Transverse colon (tissue), 4 donors: ENCODE results near the gene ERF. TPM values are rescaled to one million over a fixed set of nuclear protein-coding genes. Genes with fewer than 3 reads are reported as not detected.

Experiments used
- DNase-seq: peaks from one replicate; pipeline ENCODE4 v3.0.0-alpha.2; 2019
- H3K27ac ChIP-seq, 4 donors: fragments of 200-600 bp; sonication (generic); 2 replicates each; pipeline ENCODE4 v1.5.1; 2016 to 2018; ENCODE audit warnings: inconsistent platforms in 4 of 4
- H3K27me3 ChIP-seq: fragments of 200-600 bp; sonication (generic); 2 replicates; pipeline ENCODE4 v1.5.1; 2017; ENCODE audit warnings: inconsistent platforms
- H3K36me3 ChIP-seq, 4 donors: fragments of 200-600 bp; sonication (generic); 2 replicates each; pipeline ENCODE4 v1.5.1; 2017 to 2019; ENCODE audit warnings: inconsistent platforms in 4 of 4
- H3K4me1 ChIP-seq, 4 donors: fragments of 200-600 bp; sonication (generic); 2 replicates each; pipeline ENCODE4 v1.5.1; 2017 to 2020; ENCODE audit warnings: inconsistent platforms in 4 of 4
- H3K4me3 ChIP-seq, 4 donors: fragments of 200-600 bp; sonication (generic); 1 replicate in 1 of 4; 2 replicates in 3 of 4; pipeline versions ENCODE4 v1.5.1 to v1.6.1; 2017 to 2019; ENCODE audit warnings: inconsistent platforms in 4 of 4
- H3K9me3 ChIP-seq, 2 donors: fragments of 200-600 bp; sonication (generic); 2 replicates each; pipeline ENCODE4 v1.5.1; 2017 to 2019; ENCODE audit warnings: inconsistent platforms in 2 of 2
- EP300 ChIP-seq: sonication (generic); formaldehyde crosslinking; IDR thresholded peaks from one replicate; pipeline ENCODE4 v1.6.1; 2017; ENCODE audit warnings: antibody characterized with exemption, low read depth
- POLR2A ChIP-seq: fragments of 450-650 bp; IDR thresholded peaks from one replicate; pipeline ENCODE4 v1.6.1; 2016; ENCODE audit warnings: antibody characterized with exemption, mild to moderate bottlenecking, moderate library complexity
- POLR2AphosphoS5 ChIP-seq, 3 donors: sonication (generic); formaldehyde crosslinking; IDR thresholded peaks; one replicate each; pipeline ENCODE4 v1.6.1; 2016; ENCODE audit warnings: antibody characterized with exemption in 3 of 3
- WGBS, 2 donors: methylation state at CpG; one replicate each; pipeline ENCODE4 v1.1.5; 2018; ENCODE audit warnings: low coverage in 1 of 2; 5-methylcytosine and 5-hydroxymethylcytosine counted together
- in situ Hi-C, 4 donors: fragments of 200-750 bp; cut with MboI; loops; one replicate each; pipeline versions ENCODE4 v1.15.0 to v1.15.1; 2017; ENCODE audit warnings: low sequenced_read_pairs in 3 of 4, low pct_ligation_motif_present in 1 of 4, low pct_unique_long_range_greater_than_20kb in 1 of 4
- intact Hi-C: fragments of 100-400 bp; cut with DNase I; formaldehyde crosslinking; loops from one replicate; pipeline ENCODE4 v1.15.1; 2023; ENCODE audit warnings: low total_unique reads
- total RNA-seq, 4 donors: library from RNA; depleted of rRNA; stranded (reverse); fragments of >200 nt; gene quantifications; one replicate each; pipeline ENCODE4 v1.1.0, GENCODE V29; 2016
- TF ChIP-seq, protein P1 (sequence below), 5 experiments: fragments of 200-600 bp in 3 of 5; fragments of 450-650 bp in 2 of 5; sonication (generic) in 3 of 5; IDR thresholded peaks; 1 replicate in 2 of 5; 2 replicates in 3 of 5; pipeline ENCODE4 v1.5.1; 2016 to 2017; ENCODE audit warnings: antibody characterized with exemption in 5 of 5, inconsistent platforms in 3 of 5, mild to moderate bottlenecking in 2 of 5, moderate library complexity in 1 of 5

Gene ERF
- total RNA-seq, 4 donors from 2014 or later: 20.9 to 67.3 (median 30.5) TPM

DNA sequence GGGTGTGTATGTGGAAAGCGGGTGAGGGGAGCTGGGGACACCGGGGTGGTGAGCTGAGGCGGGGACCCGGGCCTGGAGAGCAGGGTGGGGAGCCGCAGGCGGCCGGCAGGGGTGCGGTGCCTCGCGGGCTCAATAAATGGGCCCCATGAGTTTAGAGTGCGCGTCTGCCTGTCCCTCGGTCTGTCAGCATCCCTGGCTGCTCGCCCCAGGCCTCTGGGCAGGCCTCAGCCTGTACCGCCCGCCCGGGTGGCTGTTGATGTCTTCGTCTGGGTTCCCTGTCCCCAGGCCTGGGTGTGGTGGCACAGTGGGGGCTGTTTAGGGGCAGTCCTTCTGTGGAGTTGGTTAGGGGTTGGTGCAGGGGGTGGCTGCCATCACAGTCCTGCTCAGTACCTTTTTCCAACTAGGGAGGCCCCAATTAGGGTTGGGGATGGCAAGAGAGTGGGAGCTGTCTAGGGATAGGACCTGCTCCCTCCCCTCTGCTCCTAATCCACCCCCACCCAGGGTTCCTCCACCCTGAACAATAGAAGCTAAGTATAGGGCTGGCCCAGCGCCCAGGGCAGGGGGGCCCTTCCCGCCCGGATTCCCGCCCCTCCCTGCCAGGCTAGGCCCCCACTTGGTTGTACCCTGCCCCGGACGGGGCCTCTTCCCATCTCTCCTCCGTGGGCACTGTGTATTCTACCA, 26.4 kb upstream of the ERF start:
- no peaks in the 10 kb centered on the region for H3K36me3 ChIP-seq
- H3K27me3 ChIP-seq: no peaks in the 10 kb centered on the region
- DNase-seq: peak; percentile 47
- H3K27ac ChIP-seq: peak overlapping the region; percentile 91 to 99 (median 92)
- peak overlapping the region; percentile 50 to 89 (median 84) for H3K4me3 ChIP-seq
- 12% methylated on average over 11 of the region's 25 CpGs; no CpG with 5 or more reads in 1 of the 2 donors for WGBS, 2 donors
- intact Hi-C loops: no loop called here
- TF ChIP-seq POLR2AphosphoS5 (IDR thresholded peaks at IDR 0.05) (no peak), EP300 (no peak), POLR2A (no peak)
- TF ChIP-seq, protein P1, sequence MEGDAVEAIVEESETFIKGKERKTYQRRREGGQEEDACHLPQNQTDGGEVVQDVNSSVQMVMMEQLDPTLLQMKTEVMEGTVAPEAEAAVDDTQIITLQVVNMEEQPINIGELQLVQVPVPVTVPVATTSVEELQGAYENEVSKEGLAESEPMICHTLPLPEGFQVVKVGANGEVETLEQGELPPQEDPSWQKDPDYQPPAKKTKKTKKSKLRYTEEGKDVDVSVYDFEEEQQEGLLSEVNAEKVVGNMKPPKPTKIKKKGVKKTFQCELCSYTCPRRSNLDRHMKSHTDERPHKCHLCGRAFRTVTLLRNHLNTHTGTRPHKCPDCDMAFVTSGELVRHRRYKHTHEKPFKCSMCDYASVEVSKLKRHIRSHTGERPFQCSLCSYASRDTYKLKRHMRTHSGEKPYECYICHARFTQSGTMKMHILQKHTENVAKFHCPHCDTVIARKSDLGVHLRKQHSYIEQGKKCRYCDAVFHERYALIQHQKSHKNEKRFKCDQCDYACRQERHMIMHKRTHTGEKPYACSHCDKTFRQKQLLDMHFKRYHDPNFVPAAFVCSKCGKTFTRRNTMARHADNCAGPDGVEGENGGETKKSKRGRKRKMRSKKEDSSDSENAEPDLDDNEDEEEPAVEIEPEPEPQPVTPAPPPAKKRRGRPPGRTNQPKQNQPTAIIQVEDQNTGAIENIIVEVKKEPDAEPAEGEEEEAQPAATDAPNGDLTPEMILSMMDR (IDR thresholded peaks at IDR 0.05): no peak
- H3K9me3 ChIP-seq: no peaks in the 10 kb centered on the region
- in situ Hi-C loops: no loop called here
- peaks cover 58 to 88% (median 73%) of the 10 kb centered on the region in 4 donors for H3K4me1 ChIP-seq

DNA sequence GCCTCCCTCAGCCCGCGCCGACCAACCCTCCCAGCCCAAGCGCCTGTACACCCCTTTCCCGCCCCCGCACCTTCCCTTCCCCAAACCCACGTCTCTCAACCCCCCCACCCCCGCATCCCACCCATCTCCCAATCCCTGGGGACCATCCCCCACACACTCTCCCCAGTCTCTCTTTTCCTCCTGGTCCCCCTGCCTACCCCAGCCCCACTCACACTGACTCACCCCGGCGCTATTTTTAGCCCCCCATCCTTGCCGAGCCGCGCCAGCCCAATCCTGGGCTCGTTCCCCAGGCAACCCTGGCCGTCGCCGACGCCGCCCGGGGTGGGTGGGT, 25.9 kb upstream of the ERF start:
- intact Hi-C loops (no loop called here), in situ Hi-C loops (no loop called here)
- Histone ChIP-seq H3K4me3 (peak overlapping the region; percentile 50 to 89 (median 84)), H3K4me1 (peaks cover 54 to 82% (median 71%) of the 10 kb centered on the region in 4 donors), H3K36me3 (no peaks in the 10 kb centered on the region), H3K27ac (peak overlapping the region; percentile 91 to 99 (median 92)), H3K9me3 (no peaks in the 10 kb centered on the region), H3K27me3 (no peaks in the 10 kb centered on the region)
- no peak for TF ChIP-seq POLR2A
- TF ChIP-seq, protein P1 (IDR thresholded peaks at IDR 0.05): no peak
- peak; percentile 49 for DNase-seq
- 1% methylated on average over 19 of the region's 20 CpGs; no CpG with 5 or more reads in 1 of the 2 donors for WGBS, 2 donors

DNA sequence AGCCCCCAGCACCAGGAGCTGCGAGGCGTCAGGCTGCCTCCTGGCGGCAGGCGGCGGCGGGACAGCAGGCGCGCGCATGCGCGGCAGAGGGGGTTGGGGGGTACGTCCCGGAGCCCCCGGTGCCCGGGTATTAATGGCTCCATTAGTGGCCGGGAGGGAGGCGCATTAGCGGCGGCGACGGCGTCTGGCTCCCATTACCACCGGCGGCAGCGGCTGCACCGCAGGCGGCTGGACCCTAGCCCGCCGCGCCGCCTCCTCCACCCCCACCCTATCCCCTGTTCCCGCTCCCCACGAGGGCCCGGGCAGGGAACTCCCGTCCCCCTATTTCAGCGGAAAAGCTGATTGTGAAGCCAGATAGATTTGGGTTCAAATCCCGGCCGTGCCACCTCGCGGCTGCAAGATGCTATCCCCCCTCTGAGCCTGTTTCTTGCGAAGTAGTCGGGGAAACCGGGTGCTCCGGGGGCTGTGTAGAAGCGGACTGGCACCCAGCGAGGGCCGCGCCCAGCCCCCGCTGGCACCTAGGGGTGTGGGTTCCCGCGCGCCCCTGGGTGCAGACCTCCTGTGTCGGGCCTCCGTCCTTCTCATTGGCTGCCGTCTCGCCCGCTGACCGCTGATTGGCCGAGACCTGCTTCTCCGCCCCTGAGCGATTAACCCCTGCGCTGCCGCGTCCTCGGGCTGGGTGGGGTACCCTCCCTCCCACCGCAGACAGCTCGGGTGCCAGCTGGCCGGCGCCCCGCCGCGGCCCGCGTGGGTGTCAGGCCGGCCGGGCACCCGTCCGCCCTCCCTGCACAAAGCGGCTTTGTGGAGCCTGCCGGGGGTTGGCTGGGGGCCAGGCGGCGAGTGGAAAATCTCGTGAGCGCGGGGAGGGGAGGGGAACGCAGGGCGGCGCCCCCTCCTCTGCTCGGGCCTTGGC, 25.2 kb upstream of the ERF start:
- Histone ChIP-seq H3K36me3 (no peaks in the 10 kb centered on the region), H3K27ac (peak overlapping the region; percentile 91 to 99 (median 92)), H3K9me3 (no peaks in the 10 kb centered on the region), H3K4me1 (peaks cover 48 to 76% (median 66%) of the 10 kb centered on the region in 4 donors), H3K4me3 (peak overlapping the region; percentile 50 to 89 (median 84)), H3K27me3 (no peaks in the 10 kb centered on the region)
- TF ChIP-seq EP300 (no peak), POLR2A (no peak), POLR2AphosphoS5 (IDR thresholded peaks at IDR 0.05) (peak; percentile 19 to 78 (median 77))
- TF ChIP-seq, protein P1 (IDR thresholded peaks at IDR 0.05): peak; percentile 91 to 96 (median 92)
- 0% methylated on average over 46 of the region's 89 CpGs; no CpG with 5 or more reads in 1 of the 2 donors for WGBS, 2 donors
- DNase-seq: peak; percentile 89
- in situ Hi-C loops: no loop called here
- intact Hi-C loops: loop anchor here (2.0 kb wide), 1 partner anchor 33 kb away; no protein-coding TSS in a partner anchor
